GM19351 (cell line): ENCODE results near the gene ARHGAP26.

Experiments used
- ATAC-seq: cut with Tn5 transposase; IDR thresholded peaks from one replicate; pipeline ENCODE4 v1.9.1; 2021; ENCODE audit warnings: mild to moderate bottlenecking, moderate library complexity; ENCODE audit not compliant: unreplicated experiment

Gene ARHGAP26

DNA sequence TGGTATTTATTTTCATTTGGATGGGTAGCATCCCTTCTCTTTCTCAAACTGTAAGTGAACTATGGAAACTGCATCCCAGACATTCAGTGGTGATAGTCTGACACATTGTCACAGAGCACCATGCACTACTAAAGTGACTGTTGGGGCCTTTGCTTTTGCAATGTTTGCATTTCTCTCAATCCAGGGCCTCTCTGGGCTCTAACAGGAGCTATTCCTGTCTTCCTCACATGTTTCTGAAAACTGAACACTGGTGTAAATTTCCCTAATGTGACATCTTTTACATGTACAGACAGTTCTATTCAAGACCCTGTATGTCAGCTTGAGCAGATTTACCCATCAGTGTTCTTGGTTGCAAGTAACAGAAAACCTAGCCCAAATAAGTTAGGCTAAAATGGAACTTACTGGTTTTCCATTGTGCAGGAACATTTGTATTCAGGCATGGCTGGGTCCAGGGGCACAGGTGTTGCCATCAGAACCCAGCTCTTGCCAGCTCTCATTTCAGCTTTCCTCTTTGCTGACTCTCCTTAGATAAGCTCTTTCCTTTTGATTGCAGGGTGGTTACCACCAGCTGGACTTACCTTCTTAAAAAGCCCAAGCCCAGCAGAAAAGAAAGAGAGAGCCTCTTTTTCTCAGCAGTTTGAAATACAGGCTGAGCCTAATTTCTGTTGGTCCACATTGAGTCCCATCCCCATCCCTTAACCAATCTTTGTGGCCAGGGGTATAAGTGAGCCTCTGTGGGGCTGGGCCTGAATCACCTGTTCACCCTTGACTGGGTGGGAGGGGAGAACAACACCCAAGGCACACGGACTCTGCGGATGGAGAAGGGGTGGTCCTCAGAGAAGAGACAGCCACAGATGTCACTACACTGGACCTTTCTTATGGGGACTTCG, 399.0 kb downstream of the ARHGAP26 start:
- ATAC-seq = no peak

DNA sequence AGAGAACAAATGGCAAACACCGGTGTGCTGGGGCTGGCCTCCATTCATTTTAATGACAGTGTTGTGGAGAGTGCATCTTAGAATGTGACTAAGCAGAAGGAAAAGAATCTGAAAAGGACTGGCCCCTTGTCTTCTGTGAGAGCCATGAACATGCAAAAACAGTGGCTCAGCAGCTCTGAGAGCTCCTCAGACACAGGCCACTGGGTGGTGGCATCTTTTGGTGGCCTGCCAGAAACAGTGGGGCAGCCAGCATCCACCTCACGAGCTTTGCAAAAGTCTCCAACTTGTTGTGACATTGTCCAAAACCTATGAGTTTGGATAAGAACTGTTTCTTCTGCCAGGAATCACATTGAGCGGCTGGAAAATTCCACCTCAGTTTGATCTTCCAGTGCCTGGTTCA, 399.9 kb downstream of the ARHGAP26 start:
- ATAC-seq = no peak

- ATAC-seq = no peak
These were observed 400.8 kb downstream of the ARHGAP26 start for GRCh38 chr5:143170977-143171376.

- no peak for ATAC-seq
These were observed 402.6 kb downstream of the ARHGAP26 start for GRCh38 chr5:143172739-143173138.

GRCh38 chr5:143173139-143173889, 403.1 kb downstream of the ARHGAP26 start:
- no peak for ATAC-seq

DNA sequence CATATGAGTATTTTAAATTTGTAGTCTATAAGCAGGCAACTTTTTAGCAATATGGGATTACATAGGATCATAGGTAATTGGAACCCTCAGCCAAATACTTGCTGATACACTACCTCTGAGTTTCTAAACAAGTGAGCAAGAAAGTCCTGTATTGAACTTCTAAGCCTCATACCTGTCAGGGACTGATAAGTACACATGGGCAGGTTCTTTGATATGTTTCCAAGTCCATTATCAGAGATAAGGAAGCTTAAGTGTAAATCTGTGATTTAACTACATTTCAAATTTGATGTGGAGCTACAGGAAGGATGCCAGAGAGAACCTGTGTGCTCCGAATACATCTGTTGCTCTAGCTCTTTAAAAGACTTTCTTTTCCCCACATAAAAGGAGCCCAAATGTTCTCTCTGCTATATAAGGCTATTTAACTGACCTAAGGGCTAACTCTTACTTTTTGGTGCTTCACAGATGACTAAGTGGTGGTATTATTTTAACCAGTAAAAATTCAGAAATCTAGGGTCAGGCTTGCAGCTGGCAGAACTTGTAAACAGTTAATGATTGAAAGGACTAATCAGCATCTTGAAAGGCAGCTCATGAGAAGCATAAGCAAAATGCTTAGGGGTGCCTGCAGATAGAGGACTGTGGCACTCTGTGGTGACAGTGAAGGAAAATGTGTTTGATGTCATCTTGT, 404.7 kb downstream of the ARHGAP26 start:
- peak; percentile 81 for ATAC-seq

DNA sequence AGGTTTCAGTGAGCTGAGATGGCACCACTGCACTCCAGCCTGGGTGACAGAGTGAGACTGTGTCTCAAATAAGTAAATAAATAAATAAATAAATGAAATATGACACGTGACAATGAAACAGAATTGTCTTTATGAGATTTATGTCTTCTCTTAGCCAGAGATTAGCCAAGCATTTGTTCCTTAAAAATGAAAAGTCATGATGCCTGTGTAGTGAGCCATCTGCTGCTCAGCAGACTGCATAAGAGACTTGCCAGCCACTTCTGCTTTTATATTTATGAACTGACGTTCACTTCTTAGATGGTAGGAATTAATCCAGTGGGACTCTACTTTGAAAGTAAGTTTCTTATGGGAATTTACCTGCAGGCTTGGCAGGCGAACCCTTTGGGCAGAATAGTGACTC, 405.9 kb downstream of the ARHGAP26 start:
- no peak for ATAC-seq

GRCh38 chr5:143177263-143177983, 407.2 kb downstream of the ARHGAP26 start:
- no peak for ATAC-seq

- ATAC-seq = no peak
These were observed 409.1 kb downstream of the ARHGAP26 start for GRCh38 chr5:143179126-143179740.

DNA sequence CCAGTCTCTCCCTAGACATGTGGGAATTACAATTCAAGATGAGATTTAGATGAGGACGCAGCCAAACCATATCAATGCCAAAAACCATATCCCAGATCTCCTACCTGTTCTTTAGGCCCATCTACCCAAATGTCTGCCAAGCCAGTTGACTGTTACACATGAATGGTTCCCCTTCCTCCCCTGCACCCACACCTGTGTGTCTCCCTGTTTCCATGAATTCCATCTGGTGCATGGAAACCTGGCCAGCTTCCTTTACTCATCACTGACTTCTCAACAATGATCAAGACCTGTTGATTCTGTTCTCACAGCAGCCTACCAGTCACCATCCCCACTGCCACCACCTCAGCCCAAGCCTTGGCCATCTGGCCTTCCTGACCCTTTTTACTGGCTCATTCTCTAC, 410.6 kb downstream of the ARHGAP26 start:
- ATAC-seq = no peak

DNA sequence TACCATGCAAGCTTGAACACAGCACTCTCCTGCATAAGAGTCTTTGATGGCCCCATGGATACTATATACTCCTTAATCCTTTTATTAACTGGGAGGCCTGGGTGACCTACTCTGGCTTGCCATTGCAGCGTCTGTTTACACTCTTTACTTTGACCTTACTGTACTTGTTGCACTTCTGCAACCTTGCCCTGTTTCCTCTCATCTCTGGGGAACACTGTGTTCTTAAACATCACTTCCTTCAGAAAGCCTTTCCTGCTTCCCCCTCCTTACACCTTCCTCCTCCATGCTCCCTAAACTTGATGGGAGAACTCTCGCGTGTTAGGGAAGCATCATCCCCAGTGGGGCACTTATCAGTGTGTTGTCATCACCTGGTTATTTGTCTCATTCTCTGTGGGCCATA, 411.0 kb downstream of the ARHGAP26 start:
- no peak for ATAC-seq

DNA sequence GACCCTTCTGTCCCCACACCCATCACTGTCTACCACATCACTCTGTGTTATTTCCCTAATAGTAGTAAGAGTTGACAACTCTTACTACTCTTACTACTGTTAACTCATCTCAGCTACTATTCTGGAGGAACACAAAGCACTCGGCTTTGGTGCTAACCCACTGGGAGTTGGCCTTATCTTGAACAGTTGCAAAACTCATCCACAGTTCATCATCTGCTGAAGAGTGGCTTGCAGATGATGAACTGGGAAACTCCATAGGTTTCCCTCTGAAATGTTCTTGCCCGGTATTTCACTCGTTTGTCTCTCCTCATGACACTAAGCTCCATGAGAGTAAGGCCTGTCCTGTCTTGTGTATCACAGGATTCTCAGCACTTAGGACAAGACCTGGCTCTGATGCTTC, 411.9 kb downstream of the ARHGAP26 start:
- ATAC-seq = no peak

- peak; percentile 50 for ATAC-seq
These were observed 413.0 kb downstream of the ARHGAP26 start for GRCh38 chr5:143182901-143183820.

GRCh38 chr5:143183989-143184388, 413.8 kb downstream of the ARHGAP26 start:
- ATAC-seq = no peak

- ATAC-seq = peak; percentile 21
These were observed 416.4 kb downstream of the ARHGAP26 start for GRCh38 chr5:143186623-143187022.

DNA sequence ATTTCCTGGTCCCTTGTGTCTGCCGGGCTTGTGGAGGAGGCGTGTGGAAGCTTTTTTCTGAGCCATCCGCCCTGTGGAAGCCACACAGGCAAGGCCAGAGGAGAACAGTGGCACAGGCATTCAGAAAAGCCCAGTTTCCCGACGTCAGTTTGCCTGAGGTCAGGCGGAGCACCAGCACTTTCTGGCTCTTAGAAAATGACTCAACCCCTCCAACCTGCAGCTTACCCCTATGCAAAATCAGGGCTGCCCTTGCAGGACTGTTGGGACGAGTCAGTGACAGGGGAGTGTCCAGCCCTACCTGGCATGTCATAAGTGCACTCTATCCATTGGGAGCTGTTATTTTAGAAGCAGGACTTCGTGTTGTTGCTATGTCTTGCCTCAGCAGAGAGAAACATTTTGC, 417.3 kb downstream of the ARHGAP26 start:
- peak; percentile 26 for ATAC-seq

DNA sequence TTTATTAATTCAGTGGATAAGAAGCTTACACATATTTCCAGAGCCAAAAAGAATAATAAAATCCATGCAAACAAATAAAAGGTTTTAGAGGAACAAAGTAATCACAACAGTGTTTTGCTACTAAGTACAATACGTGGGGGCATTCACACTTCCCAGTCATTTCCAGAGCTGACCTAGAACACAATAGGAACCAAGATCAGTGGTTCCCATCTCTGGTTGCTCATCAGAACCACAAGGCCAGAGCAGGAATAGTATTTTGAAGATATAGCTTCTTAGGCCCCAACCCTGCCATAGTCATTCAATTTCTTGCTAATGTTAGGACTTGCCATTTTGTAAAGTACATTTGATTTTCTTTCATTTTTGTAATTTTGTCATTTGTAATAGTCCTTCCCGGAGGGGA, 417.9 kb downstream of the ARHGAP26 start:
- no peak for ATAC-seq

GRCh38 chr5:143188692-143189091, 418.5 kb downstream of the ARHGAP26 start:
- no peak for ATAC-seq

DNA sequence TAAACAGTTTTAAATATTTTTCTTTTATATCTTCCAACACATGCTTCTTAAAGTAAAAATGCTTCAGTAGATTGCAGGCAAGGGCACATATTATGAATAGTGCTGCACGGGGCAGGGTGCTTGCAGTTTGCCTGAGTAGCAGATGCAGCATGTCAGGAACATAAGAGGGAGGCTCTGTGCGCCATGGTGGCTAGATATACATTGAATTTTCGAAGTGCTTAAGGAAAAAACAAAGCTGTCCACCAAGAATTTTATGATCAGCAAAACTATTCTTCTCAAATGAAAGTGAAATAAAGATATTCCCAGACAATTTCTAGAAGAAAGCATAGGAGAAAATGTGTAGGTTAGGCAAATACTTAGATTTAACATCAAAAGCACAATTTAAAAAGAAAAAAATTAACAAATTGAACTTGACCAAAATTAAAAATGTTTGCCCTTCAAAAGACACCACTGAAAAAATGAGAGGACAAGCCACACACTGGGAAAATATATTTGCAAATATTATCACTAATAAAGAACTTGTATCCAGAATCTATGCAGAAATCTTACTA, 420.2 kb downstream of the ARHGAP26 start:
- ATAC-seq = no peak
